Hepatocyte (in vitro differentiated cells): ENCODE data around the gene PCDHGC3. TPM values are rescaled to one million over a fixed set of nuclear protein-coding genes. Genes with fewer than 3 reads are reported as not detected.

Source experiments
- DNase-seq: peaks from one replicate; pipeline ENCODE4 v3.0.0-alpha.2; 2016; ENCODE audit warnings: low spot score
- H2AFZ ChIP-seq: fragments of 200-600 bp; sonication (generic); 2 replicates; pipeline ENCODE4 v1.6.0; 2016; ENCODE audit warnings: antibody characterized with exemption, mild to moderate bottlenecking
- H3K27ac ChIP-seq: fragments of 200-600 bp; sonication (generic); 2 replicates; pipeline ENCODE4 v1.5.1; 2016; ENCODE audit warnings: mild to moderate bottlenecking
- H3K27me3 ChIP-seq: fragments of 200-600 bp; sonication (generic); 2 replicates; pipeline ENCODE4 v1.6.1; 2016
- H3K36me3 ChIP-seq: fragments of 200-600 bp; sonication (generic); replicated peaks from 2 replicates; pipeline ENCODE4 v1.5.1; 2016; ENCODE audit warnings: low read depth; ENCODE audit not compliant: insufficient read depth
- H3K4me1 ChIP-seq: fragments of 200-600 bp; sonication (generic); 2 replicates; pipeline ENCODE4 v1.5.1; 2016; ENCODE audit warnings: mild to moderate bottlenecking, moderate library complexity; ENCODE audit not compliant: insufficient read depth
- H3K4me2 ChIP-seq: fragments of 200-600 bp; sonication (generic); 2 replicates; pipeline ENCODE4 v1.6.0; 2016
- H3K4me3 ChIP-seq: fragments of 200-600 bp; sonication (generic); 2 replicates; pipeline ENCODE4 v1.5.1; 2016; ENCODE audit warnings: mild to moderate bottlenecking
- H3K79me2 ChIP-seq: fragments of 200-600 bp; sonication (generic); 2 replicates; pipeline ENCODE4 v1.6.0; 2017; ENCODE audit warnings: mild to moderate bottlenecking
- H3K9me2 ChIP-seq: fragments of 200-600 bp; sonication (generic); replicated peaks from 2 replicates; pipeline ENCODE4 v1.6.0; 2017; ENCODE audit warnings: mild to moderate bottlenecking; ENCODE audit not compliant: insufficient read depth
- H3K9me3 ChIP-seq: fragments of 200-600 bp; sonication (generic); 2 replicates; pipeline ENCODE4 v1.5.1; 2016; ENCODE audit warnings: low read depth, mild to moderate bottlenecking
- H4K20me1 ChIP-seq: fragments of 200-600 bp; sonication (generic); 2 replicates; pipeline ENCODE4 v1.6.0; 2016; ENCODE audit warnings: mild to moderate bottlenecking; ENCODE audit not compliant: insufficient read depth, poor library complexity, severe bottlenecking
- CTCF ChIP-seq: fragments of 200-600 bp; sonication (generic); IDR thresholded peaks from 2 replicates; pipeline ENCODE4 v1.5.1; 2016; ENCODE audit warnings: antibody characterized with exemption, mild to moderate bottlenecking; ENCODE audit not compliant: poor library complexity
- EZH2 ChIP-seq: fragments of 200-600 bp; sonication (generic); IDR thresholded peaks from 2 replicates; pipeline ENCODE4 v1.6.1; 2016; ENCODE audit warnings: antibody characterized with exemption, mild to moderate bottlenecking, borderline replicate concordance
- EZH2phosphoT487 ChIP-seq: fragments of 200-600 bp; sonication (generic); IDR thresholded peaks from one replicate; pipeline ENCODE4 v1.6.1; 2018; ENCODE audit warnings: antibody characterized with exemption, mild to moderate bottlenecking, low read depth, moderate library complexity; ENCODE audit not compliant: unreplicated experiment, severe bottlenecking
- WGBS: methylation state at CpG from one replicate; pipeline ENCODE4 v1.1.6; 2016; ENCODE audit warnings: low lambda C conversion rate; ENCODE audit errors: missing lambda C conversion rate; 5-methylcytosine and 5-hydroxymethylcytosine counted together
- polyA plus RNA-seq: library from polyadenylated mRNA; unstranded; fragments of >200 nt; fragmentation: Nextera tagmentation; extraction: Ambion mirVana; gene quantifications from 2 replicates; pipeline ENCODE4 v1.2.1, GENCODE V29; 2016
- total RNA-seq: library from RNA; depleted of rRNA; stranded (reverse); fragments of >200 nt; gene quantifications from 2 replicates; pipeline ENCODE4 v1.2.3, GENCODE V29; 2014

The PCDHGC3 gene
- total and polyA plus RNA-seq, 2 experiments from 2014 or later, result 18.9 to 40.8 TPM

- no peaks in the 10 kb centered on the region for H3K9me3 ChIP-seq
- H3K27me3 ChIP-seq, result peaks cover 36% of the 10 kb centered on the region
- DNase-seq, result no peak
- H2AFZ ChIP-seq, result no peak within 1 kb of the TSS
- H3K9me2 ChIP-seq, result no peaks in the 10 kb centered on the region
- H3K4me1 ChIP-seq, result peaks cover under 1% of the 10 kb centered on the region
- TF ChIP-seq EZH2 (no peak), CTCF (no peak), EZH2phosphoT487 (no peak)
- H3K79me2 ChIP-seq, result peaks cover 10% of the 10 kb centered on the region
- no peaks in the 10 kb centered on the region for H3K36me3 ChIP-seq
- no peaks in the 10 kb centered on the region for H4K20me1 ChIP-seq
- WGBS, result 72% methylated on average over 14 of the region's 14 CpGs
- H3K27ac ChIP-seq, result no peak within 1 kb of the TSS
- no peak within 1 kb of the TSS for H3K4me3 ChIP-seq
- no peak within 1 kb of the TSS for H3K4me2 ChIP-seq
Observed at GRCh38 chr5:141488591-141489561, 13.1 kb downstream of the PCDHGC3 start, which contains the start of gene PCDHGC5. Gene PCDHGC5 (plus strand): TSS chr5:141489081. CDS start chr5:141489241, 160 bp downstream.

GRCh38 chr5:141489841-141490240 is 14.1 kb downstream of the PCDHGC3 start:
- peaks cover 10% of the 10 kb centered on the region for H3K4me1 ChIP-seq
- no peak overlapping the region for H3K27ac ChIP-seq
- TF ChIP-seq EZH2phosphoT487, result no peak
- no peak for TF ChIP-seq EZH2
- no peak for TF ChIP-seq CTCF
- H2AFZ ChIP-seq, result no peak overlapping the region
- 97% methylated on average over 10 of the region's 10 CpGs for WGBS
- no peaks in the 10 kb centered on the region for H3K36me3 ChIP-seq
- no peaks in the 10 kb centered on the region for H3K9me2 ChIP-seq
- no peak for DNase-seq
- H3K79me2 ChIP-seq, result peaks cover 10% of the 10 kb centered on the region
- H3K9me3 ChIP-seq, result no peaks in the 10 kb centered on the region
- H3K27me3 ChIP-seq, result peaks cover 36% of the 10 kb centered on the region
- no peak overlapping the region for H3K4me2 ChIP-seq
- H3K4me3 ChIP-seq, result no peak overlapping the region
- H4K20me1 ChIP-seq, result no peaks in the 10 kb centered on the region

- H3K27me3 ChIP-seq, result peaks cover 34% of the 10 kb centered on the region
- no peak overlapping the region for H3K27ac ChIP-seq
- H3K9me2 ChIP-seq, result no peaks in the 10 kb centered on the region
- H3K4me3 ChIP-seq, result no peak overlapping the region
- H3K4me2 ChIP-seq, result no peak overlapping the region
- peaks cover 7% of the 10 kb centered on the region for H3K79me2 ChIP-seq
- 96% methylated on average over 10 of the region's 10 CpGs for WGBS
- H4K20me1 ChIP-seq, result no peaks in the 10 kb centered on the region
- H3K36me3 ChIP-seq, result no peaks in the 10 kb centered on the region
- H2AFZ ChIP-seq, result no peak overlapping the region
- H3K4me1 ChIP-seq, result peaks cover 14% of the 10 kb centered on the region
- DNase-seq, result no peak
- no peaks in the 10 kb centered on the region for H3K9me3 ChIP-seq
- no peak for TF ChIP-seq EZH2
- TF ChIP-seq CTCF, result no peak
- no peak for TF ChIP-seq EZH2phosphoT487
Observed at GRCh38 chr5:141490271-141490670, 14.5 kb downstream of the PCDHGC3 start.
